ENCODE results near the gene CROCC. TPM values are rescaled to one million over a fixed set of nuclear protein-coding genes. Genes with fewer than 3 reads are reported as not detected.
A peak's percentile ranks its signal among the peaks of the same experiment; 100 is the strongest.
"Not testable (repeated sequence)": the region's sequence is repeated elsewhere in the genome, so short reads cannot be mapped to it uniquely, and the experiment has no call there.

Gene CROCC
- total and polyA plus RNA-seq, 12 donors = 4.7 to 42.3 (median 6.3) TPM

DNA sequence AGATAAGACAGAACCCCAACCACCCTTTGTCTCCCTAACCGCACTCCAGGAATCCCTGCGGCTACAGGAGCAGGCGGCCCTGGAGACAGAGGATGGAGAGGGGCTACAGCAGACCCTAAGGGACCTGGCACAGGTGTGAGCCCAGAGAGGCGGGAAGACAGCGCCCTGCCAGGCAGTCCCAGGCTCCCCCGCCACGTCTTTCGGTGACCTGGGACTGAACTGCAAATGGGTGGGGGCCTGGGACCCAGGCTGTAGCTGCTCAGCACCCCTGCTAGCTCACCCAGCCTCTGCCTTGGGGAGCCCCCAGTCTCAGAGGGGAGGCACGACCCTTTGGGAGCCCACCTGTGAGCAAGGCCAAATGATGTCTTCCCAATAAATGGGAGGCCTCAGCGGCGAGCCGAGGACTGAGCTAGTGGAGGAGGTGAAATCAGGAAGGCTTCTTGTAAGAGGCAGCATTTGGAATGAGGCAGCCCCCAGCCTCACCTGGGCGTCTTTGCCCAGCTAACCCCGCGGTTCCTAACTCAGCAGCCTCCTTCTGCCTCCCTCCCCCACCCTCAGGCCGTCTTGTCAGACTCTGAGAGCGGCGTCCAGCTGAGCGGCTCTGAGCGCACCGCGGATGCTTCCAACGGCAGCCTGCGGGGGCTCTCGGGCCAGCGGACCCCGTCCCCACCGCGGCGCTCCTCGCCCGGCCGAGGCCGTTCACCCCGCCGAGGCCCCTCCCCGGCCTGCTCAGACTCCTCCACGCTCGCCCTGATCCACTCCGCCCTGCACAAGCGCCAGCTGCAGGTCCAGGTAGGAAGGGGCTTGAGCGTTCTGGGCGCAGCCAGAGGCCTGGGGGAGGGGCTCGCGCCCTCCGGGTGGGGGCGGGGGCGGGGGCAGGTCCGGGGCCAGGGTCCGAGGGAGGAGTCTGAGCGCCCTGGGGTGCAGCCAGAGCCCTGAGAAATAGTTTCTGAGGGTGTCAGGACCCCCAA, 16.9 kb downstream of the CROCC start:
- TF ChIP-seq CTCF (IDR thresholded peaks at IDR 0.05) = no peak
- intact Hi-C loops (cut with DNase I) = no loop called here
- peaks cover 0 to 73% (median 23%) of the 10 kb centered on the region in 9 donors for H3K36me3 ChIP-seq
- no peaks in the 10 kb centered on the region for H3K4me1 ChIP-seq
- no peaks in the 10 kb centered on the region for H3K27me3 ChIP-seq
- no peak overlapping the region for H3K4me3 ChIP-seq
- DNase-seq (no peak), ATAC-seq (peak in 2 of 8 donors; percentile 7 to 15)
- no peak overlapping the region for H3K27ac ChIP-seq
- WGBS, 2 donors = 68 to 78% methylated on average over 43 to 51 of the region's 51 CpGs
- no peaks in the 10 kb centered on the region for H3K9me3 ChIP-seq

GRCh38 chr1:16939386-16940180, 17.9 kb downstream of the CROCC start:
- H3K9me3 ChIP-seq, H3K4me1 ChIP-seq, H3K27me3 ChIP-seq, DNase-seq, H3K4me3 ChIP-seq, H3K27ac ChIP-seq: not testable (repeated sequence)
- H3K36me3 ChIP-seq = peaks cover 0 to 72% (median 23%) of the 10 kb centered on the region in 9 donors
- ATAC-seq = peak in 4 of 8 donors; percentile 7 to 34 (median 25)
- 95% methylated on average over 32 of the region's 32 CpGs for WGBS, 2 donors
- intact Hi-C loops (cut with DNase I) = loop anchor here in 1 of 10 donors (5.0 kb wide), 1 partner anchor 317 kb away; no protein-coding TSS in a partner anchor

DNA sequence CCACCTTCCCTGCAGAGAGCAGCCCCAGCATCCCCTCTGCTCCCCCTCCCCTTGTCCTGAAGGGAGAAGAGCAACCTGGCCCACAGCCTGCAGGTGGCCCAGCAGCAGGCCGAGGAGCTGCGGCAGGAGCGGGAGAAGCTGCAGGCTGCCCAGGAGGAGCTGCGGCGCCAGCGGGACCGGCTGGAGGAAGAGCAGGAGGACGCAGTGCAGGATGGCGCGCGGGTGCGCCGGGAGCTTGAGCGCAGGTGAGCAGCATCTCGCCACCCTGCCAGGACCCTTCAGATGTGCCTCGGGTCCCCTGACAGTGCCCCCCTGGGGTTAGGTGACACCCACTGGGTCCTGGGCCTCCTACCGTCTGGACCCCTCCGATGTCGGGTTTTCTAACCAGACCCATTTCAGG, 22.3 kb downstream of the CROCC start:
- no peaks in the 10 kb centered on the region for H3K4me1 ChIP-seq
- H3K36me3 ChIP-seq = peaks cover 0 to 80% (median 22%) of the 10 kb centered on the region in 9 donors
- no peak overlapping the region for H3K4me3 ChIP-seq
- H3K27me3 ChIP-seq = no peaks in the 10 kb centered on the region
- intact Hi-C loops (cut with DNase I) = loop anchor here in 1 of 10 donors (5.0 kb wide), 1 partner anchor 322 kb away; no protein-coding TSS in a partner anchor
- no peaks in the 10 kb centered on the region for H3K9me3 ChIP-seq
- WGBS, 2 donors = 93 to 94% methylated on average over 19 of the region's 19 CpGs
- H3K27ac ChIP-seq = no peak overlapping the region
- DNase-seq (no peak), ATAC-seq (no peak)
- no peak for TF ChIP-seq CTCF (IDR thresholded peaks at IDR 0.05)

DNA sequence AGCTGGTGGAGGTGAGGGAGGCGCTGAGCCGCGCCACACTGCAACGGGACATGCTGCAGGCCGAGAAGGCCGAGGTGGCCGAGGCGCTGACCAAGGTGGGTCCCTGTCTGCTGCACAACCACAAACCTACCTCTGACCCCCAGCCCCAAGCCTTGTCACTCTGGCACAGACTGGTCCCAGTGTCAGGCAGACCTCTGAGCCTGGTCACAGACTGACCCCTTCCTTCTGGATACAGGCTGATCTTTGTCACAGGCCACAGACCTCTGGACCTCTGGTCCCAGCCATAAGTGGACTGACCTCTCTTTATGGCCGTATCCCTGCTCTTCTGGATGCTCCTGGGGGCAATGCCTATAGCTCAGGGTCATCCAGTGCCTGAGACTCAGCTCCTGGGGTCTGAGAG, 23.8 kb downstream of the CROCC start:
- H3K27me3 ChIP-seq, H3K4me1 ChIP-seq, DNase-seq, H3K4me3 ChIP-seq, H3K9me3 ChIP-seq, H3K27ac ChIP-seq: not testable (repeated sequence)
- H3K36me3 ChIP-seq = peaks cover 0 to 73% (median 21%) of the 10 kb centered on the region in 9 donors
- peak in 5 of 8 donors; percentile 4 to 24 (median 16) for ATAC-seq
- intact Hi-C loops (cut with DNase I) = loop anchor here in 2 of 10 donors (5.0 kb wide), 1 partner anchor 323 kb away; no protein-coding TSS in a partner anchor
- WGBS, 2 donors = 86 to 88% methylated on average over 1 to 6 of the region's 9 CpGs

DNA sequence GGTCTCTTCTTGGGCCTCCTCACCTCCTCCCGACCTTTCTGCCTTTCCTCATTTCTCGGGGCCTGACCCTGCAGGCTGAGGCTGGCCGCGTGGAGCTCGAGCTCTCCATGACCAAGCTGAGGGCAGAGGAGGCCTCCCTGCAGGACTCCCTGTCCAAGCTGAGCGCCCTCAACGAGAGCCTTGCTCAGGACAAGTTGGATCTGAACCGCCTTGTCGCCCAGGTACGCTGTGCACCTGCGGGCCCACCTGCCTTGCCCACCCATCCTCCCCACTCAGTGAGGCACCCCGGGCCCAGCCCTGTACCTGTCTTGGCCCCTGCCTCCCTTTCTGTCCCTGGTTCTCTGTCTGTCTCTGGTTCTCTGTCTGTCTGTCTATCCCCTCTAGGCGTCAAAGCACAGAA, 24.5 kb downstream of the CROCC start:
- 81 to 90% methylated on average over 9 to 13 of the region's 13 CpGs for WGBS, 2 donors

More for the DNA sequence above, 24.5 kb downstream of the CROCC start:
- peak in 2 of 8 donors; percentile 2 to 14 for ATAC-seq
- H3K27ac ChIP-seq, H3K4me3 ChIP-seq, H3K27me3 ChIP-seq, H3K4me1 ChIP-seq, DNase-seq, H3K9me3 ChIP-seq: not testable (repeated sequence)
- intact Hi-C loops (cut with DNase I) = loop anchor here in 5 of 10 donors (2.0 to 5.0 kb wide), 2 partner anchors 323 to 324 kb away; no protein-coding TSS in a partner anchor
- peaks cover 0 to 66% (median 18%) of the 10 kb centered on the region in 9 donors for H3K36me3 ChIP-seq

Data from heart right ventricle (tissue), 16 donors.